Activated T-cell treated with anti-CD3 and anti-CD28 coated beads for 48 hours (primary cell): ENCODE measurements around the gene HES1.
"Not testable (repeated sequence)": the region's sequence is repeated elsewhere in the genome, so short reads cannot be mapped to it uniquely, and the experiment has no call there.

Experiments used
- DNase-seq: peaks from one replicate; pipeline ENCODE4 v3.0.0-alpha.2; 2020; ENCODE audit warnings: low read depth

The HES1 gene

GRCh38 chr3:194128202-194128918 lies 7.6 kb upstream of the HES1 start:
- no peak for DNase-seq

DNA sequence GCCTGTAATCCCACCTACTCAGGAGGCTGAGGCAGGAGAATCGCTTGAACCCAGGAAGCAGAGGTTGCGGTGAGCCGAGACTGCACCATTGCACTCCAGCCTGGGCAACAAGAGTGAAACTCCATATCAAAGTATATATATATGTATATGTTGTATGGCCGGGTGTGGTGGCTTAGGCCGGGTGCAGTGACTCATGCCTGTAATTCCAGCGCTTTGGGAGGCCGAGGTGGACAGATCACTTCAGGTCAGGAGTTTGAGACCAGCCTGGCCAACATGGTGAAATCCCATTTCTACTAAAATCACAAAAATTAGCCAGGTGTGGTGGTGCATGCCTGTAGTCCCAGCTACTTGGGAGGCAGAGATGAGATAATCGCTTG lies 7.0 kb upstream of the HES1 start:
- not testable (repeated sequence) for DNase-seq

GRCh38 chr3:194129581-194130133 lies 6.3 kb upstream of the HES1 start:
- no peak for DNase-seq

DNA sequence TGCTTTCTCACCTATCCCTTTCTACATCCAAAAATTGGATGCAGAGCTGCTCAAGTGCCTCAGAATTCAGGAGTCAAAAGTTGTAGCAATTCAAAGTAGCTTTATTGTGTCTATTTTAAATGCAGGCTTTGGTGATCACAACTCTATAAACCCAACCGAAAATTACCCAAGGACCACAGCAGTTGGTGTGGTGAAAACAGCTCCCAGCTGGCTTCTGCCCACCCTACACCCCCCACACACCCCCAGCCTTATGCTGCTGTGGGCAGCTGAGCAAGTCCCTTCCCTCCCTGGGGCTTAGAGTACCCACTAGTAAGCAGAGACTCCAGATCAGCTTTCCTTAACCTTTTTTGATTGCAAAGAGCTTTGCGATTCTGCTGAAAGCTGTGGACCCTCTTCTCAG lies 5.8 kb upstream of the HES1 start:
- no peak for DNase-seq

DNA sequence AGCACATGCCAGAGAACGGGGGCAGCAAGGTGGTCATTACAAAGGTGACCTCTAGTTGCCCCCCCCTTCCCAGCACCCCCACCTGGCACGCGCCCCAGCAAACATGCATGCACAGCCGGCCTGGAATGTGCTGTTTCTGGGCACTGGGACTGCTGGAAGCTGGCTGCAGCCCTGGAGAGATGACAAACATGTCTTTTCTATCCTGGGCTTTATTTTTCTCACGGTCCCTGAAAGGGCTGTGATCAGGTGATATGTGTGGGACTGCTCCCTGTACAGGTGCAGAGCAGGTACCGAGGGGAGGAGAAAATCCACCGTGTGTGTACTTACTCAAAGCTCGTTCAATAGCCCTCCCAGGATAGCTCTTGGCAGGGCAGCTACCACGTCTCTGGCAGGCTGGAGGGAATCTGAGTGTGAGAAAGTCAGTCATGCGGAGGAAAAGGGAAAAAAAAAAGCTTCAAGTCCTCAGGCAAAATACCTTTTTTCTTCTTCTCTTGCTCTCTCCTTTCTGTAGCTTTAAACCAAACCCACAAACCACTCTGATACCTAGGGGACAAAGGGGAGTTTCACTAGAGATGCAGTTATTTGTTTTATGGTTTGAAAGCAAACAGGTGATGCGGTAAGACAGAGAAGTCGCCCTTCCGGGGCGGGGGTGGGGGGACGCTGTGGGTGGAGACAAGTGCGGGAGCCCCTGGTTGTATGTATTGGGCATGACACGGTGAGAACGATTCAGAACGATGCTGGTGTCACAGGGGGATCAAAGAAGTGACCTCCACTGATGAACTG lies 5.0 kb upstream of the HES1 start:
- no peak for DNase-seq

DNA sequence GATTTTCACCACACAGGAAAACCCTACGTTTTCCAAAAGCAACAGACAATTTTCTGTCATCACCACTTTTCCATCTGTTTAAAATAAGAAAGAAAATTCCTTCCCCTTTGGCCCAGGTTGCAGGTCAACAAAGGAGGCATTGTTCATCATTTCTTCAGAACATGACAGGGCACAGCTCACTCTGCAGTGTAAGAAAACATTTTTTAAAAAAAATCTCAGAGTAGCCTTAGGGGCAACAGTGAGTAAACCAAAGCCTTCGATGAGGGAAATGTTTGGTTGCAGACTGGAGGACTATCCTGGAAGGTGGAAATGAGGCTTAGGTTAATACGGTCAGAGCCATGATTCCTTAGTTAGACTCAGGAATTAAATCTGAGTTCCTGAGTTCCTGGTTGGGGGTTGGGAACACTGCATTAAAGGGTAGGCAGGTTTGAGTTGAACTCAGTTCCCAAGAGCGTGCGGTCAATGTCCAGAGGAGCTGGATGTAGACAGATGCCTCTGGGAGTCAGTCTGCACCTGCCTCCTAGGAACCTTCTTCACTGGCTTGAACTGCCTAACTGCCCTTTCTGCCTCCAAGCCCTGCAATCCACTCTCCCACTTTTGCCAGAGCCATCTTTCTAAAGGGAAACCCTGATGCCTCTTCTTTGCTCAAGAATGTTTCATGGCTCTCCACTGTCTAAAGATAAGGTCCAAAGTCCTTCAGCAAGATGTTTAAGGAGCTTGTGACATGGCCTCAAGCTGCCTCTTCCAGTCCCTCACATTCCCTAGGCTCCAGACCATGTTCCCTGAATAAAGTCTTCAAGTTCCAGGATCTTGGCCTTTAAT lies 3.3 kb upstream of the HES1 start:
- no peak for DNase-seq

- no peak for DNase-seq
Observed at GRCh38 chr3:194133661-194134230, 2.2 kb upstream of the HES1 start.

DNA sequence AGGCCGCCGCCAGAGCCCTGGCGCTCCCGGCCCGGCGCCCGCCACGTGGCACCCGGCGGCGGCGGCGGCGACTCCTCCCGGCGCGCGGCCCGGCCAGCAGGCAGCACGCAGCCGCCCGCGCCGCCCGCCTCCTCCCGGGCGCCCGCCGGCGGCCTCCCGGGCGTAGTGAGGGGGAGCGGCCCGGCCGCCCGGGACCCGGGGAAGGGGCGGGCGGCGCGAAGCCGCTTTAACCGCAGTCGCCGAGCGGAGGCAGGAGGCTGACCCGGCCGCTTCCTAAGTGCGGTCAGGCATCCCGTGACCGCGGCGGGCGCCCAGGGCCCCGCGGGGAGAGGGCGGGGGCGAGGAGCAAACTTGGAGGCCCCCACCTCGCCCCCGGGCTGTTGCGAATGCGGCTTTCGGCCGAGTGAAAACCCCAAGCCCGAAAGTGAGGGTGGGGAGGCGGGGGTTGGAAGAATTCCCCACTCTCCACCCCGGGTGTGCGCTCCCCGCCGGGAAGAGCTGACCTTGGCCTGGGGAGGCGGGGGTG lies 1.7 kb upstream of the HES1 start:
- peak; percentile 38 for DNase-seq

DNA sequence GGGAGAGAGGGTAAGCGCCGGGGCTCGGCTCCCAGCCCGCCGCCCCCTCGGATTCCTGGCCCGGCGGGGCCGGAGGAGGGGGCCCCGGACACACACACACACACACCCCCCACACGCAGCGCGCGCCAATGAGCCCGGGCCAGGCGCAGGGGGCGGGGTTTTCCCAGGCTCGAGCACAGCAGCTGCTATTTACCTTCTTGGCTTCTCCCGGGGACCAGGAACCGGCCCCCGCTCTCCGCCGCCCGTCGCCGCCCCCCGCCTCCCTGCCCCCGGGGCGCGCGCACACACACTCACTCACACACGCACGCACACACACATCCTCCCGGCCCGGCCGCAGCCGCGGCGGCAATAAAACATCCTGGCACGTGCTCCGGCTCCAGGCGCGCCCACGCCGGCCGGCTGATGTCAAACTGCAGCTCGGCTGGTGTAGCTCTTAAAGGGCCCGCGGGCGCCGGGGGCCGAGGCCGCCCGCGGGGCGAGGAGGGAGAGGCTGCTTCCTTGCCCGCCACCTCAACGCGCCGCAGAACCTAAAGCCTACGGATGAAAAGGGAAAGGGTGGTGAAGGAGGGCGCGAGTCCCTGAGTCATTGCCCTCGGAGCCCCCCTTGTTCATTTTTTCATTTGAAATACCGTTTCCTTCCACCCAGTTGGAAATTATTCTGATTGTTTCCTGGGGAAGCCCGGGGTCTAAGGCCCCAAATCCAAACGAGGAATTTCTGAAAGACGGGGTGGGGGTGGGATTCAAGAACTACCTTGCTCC lies 1.0 kb upstream of the HES1 start:
- DNase-seq = peak; percentile 80

DNA sequence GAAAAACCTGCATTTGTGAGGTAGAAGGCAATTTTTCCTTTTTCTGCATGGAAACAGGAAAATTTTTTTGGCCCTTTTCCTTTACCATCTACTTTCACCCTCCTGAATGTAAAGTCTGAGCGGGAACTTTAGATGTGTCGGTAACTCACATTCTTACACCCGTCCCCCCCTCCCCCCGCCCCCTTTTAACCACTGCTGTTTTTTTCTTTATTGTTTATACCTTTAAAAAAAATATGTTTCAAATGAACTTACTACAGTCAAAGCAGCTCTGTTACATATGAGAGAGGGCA lies 487 bp upstream of the HES1 start:
- DNase-seq = no peak

GRCh38 chr3:194136519-194137007 lies 615 bp downstream of the HES1 start:
- DNase-seq = no peak

- no peak for DNase-seq
Observed at GRCh38 chr3:194137008-194137505, 1.1 kb downstream of the HES1 start.

DNA sequence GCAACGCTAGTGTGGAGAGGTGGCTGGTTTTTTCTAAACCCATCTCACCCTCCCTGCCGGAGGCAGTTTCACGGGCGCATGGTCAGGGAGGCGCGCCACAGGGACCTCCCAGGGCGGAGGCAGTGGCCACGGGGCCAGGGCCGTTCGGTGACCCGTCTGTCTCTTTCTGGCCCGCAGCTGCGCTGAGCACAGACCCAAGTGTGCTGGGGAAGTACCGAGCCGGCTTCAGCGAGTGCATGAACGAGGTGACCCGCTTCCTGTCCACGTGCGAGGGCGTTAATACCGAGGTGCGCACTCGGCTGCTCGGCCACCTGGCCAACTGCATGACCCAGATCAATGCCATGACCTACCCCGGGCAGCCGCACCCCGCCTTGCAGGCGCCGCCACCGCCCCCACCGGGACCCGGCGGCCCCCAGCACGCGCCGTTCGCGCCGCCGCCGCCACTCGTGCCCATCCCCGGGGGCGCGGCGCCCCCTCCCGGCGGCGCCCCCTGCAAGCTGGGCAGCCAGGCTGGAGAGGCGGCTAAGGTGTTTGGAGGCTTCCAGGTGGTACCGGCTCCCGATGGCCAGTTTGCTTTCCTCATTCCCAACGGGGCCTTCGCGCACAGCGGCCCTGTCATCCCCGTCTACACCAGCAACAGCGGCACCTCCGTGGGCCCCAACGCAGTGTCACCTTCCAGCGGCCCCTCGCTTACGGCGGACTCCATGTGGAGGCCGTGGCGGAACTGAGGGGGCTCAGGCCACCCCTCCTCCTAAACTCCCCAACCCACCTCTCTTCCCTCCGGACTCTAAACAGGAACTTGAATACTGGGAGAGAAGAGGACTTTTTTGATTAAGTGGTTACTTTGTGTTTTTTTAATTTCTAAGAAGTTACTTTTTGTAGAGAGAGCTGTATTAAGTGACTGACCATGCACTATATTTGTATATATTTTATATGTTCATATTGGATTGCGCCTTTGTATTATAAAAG lies 1.8 kb downstream of the HES1 start:
- peak; percentile 29 for DNase-seq

GRCh38 chr3:194138732-194139070 lies 2.8 kb downstream of the HES1 start:
- DNase-seq = no peak

DNA sequence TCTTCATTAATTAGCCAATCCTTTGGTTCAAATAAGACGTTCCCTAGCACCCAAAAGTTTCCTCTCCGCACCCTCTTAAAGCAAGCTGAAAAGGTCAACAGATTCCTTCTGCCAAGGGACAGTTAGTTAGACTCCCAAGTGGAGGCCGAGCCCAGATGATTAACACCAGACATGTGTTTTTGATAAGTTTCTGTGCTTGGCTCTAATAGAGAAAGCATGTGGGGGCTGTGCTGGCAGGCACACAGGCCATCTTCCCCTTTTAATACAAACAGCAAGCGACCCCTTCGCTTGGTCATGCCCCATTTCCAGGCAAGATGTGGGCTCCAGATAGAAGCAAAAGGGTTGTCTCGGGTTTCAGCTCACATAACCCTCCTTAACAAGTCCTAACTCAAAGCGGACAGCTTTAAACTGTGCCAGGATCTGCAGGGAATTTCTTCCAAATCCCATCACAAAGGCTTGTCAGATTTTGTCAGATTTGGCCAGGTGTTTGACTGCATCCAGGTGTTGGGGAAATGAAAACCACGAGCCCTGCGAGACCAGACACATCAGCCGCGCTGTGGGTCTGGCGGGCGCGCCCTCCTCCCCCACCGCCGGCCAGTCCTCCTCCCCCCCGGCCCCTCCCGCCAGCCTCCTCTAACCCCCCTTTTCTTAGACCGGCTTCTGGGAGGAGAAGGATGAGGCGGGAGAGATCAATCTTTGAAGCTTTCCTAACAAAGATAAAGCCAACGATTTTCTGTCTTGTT lies 3.3 kb downstream of the HES1 start:
- DNase-seq = no peak

DNA sequence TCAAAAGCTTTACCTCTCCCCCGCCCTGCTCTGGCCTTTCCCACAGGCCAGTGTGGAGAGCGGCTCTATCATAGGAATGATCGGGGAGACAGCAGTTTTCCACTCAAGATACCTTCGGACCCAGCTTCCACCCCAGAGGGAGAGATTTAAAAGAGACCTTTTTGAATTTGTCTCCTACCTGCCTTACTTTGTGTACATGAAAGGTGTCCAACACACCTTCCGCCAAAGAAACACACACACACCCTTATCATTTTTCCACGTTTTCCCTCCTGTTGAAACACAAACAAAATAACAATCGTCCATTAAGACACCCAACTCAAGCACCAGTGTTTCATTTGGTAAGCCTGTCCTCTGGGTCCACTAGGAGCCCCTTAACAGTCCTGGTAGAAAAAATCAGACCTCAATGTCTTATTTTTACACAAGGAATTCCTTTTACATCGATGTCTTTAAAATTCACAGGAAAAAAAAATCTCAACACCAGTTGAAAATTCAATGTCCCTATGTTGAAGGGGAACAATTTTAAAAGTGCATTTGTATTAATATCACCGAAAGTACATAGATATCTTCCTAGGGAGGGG lies 4.0 kb downstream of the HES1 start:
- no peak for DNase-seq

DNA sequence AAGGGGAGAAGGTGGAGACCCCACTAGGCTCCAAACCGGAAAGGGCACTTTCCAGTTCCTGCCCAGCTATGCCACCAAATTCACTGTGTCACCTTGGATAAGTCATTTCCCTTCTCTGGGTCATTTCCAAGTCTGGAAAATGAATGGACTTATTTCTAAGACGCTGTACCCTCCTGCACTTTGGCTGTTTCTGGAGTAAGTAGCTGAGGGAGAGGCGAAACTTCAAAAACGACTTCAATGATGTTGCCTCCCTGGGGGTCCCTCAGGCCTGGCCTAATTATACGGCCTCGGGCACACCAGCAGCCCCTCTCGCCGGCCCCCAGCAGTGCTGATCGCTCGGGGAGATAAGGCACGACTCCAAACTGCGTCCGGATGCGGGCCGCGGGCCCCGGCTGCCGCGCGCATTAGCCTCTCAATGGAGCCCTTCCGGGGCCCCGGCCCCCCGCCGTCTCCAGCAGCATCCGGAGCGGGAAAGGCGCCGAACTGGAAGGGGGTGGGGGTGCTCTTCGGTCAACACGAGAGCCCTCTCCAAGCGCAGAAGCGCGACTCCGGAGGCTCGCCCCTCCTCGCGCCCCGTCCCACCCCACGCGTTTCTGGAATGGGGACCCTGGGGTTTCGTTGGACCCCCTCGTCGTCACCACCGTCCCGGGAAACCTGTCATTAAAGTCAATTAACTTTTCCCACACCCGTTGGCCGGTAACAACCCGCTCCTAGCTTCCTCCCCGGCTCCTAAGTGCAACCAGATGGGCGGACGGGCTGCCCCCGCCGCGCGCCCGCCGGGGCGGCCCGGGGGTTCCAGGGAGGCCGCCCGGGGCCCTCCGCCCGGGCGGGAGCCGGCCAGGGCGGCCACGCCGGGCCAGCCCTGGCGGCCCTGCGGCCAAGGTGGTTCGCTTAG lies 4.8 kb downstream of the HES1 start:
- DNase-seq = peak; percentile 18
